ENCODE results near the gene FTL.
A peak's percentile ranks its signal among the peaks of the same experiment; 100 is the strongest.

The FTL gene

GRCh38 chr19:48946463-48947257, 18.4 kb upstream of the FTL start:
- 84 to 85% methylated on average over 9 of the region's 9 CpGs for WGBS, 2 experiments (ENCODE audit: insufficient coverage in 2 of 2)
- Histone ChIP-seq H3K4me3 (ENCODE audit: extremely low read depth, insufficient read depth, low read length, poor library complexity, severe bottlenecking) (no peak overlapping the region), H3K27ac (ENCODE audit: low read depth, low read length, severe bottlenecking) (no peak overlapping the region), H3K4me1 (ENCODE audit: control insufficient read depth, insufficient read depth, low read length, poor library complexity, severe bottlenecking) (no peaks in the 10 kb centered on the region), H3K36me3 (ENCODE audit: control insufficient read depth, insufficient read depth, low read length) (no peaks in the 10 kb centered on the region), H3K9me3 (ENCODE audit: control insufficient read depth, low read length) (peaks cover 9% of the 10 kb centered on the region)

GRCh38 chr19:48947258-48947542, 17.9 kb upstream of the FTL start:
- 86 to 96% methylated on average over 3 of the region's 3 CpGs for WGBS, 2 experiments (ENCODE audit: insufficient coverage in 2 of 2)
- Histone ChIP-seq H3K9me3 (ENCODE audit: control insufficient read depth, low read length) (peaks cover 9% of the 10 kb centered on the region), H3K4me1 (ENCODE audit: control insufficient read depth, insufficient read depth, low read length, poor library complexity, severe bottlenecking) (no peaks in the 10 kb centered on the region), H3K4me3 (ENCODE audit: extremely low read depth, insufficient read depth, low read length, poor library complexity, severe bottlenecking) (no peak overlapping the region), H3K27ac (ENCODE audit: low read depth, low read length, severe bottlenecking) (no peak overlapping the region), H3K36me3 (ENCODE audit: control insufficient read depth, insufficient read depth, low read length) (no peaks in the 10 kb centered on the region)

GRCh38 chr19:48950159-48950558, 14.9 kb upstream of the FTL start:
- no peaks in the 10 kb centered on the region for H3K36me3 ChIP-seq (ENCODE audit: control insufficient read depth, insufficient read depth, low read length)
- H3K4me3 ChIP-seq (ENCODE audit: extremely low read depth, insufficient read depth, low read length, poor library complexity, severe bottlenecking) = no peak overlapping the region
- no peak overlapping the region for H3K27ac ChIP-seq (ENCODE audit: low read depth, low read length, severe bottlenecking)
- H3K9me3 ChIP-seq (ENCODE audit: control insufficient read depth, low read length) = peaks cover 9% of the 10 kb centered on the region
- 88 to 94% methylated on average over 3 of the region's 3 CpGs for WGBS, 2 experiments (ENCODE audit: insufficient coverage in 2 of 2)
- H3K4me1 ChIP-seq (ENCODE audit: control insufficient read depth, insufficient read depth, low read length, poor library complexity, severe bottlenecking) = no peaks in the 10 kb centered on the region

GRCh38 chr19:48950830-48951519, 14.1 kb upstream of the FTL start:
- peaks cover 5% of the 10 kb centered on the region for H3K36me3 ChIP-seq (ENCODE audit: control insufficient read depth, insufficient read depth, low read length)
- no peak overlapping the region for H3K4me3 ChIP-seq (ENCODE audit: extremely low read depth, insufficient read depth, low read length, poor library complexity, severe bottlenecking)
- peaks cover 9% of the 10 kb centered on the region for H3K9me3 ChIP-seq (ENCODE audit: control insufficient read depth, low read length)
- peaks cover 7% of the 10 kb centered on the region for H3K4me1 ChIP-seq (ENCODE audit: control insufficient read depth, insufficient read depth, low read length, poor library complexity, severe bottlenecking)
- 90 to 95% methylated on average over 5 to 6 of the region's 9 CpGs for WGBS, 2 experiments (ENCODE audit: insufficient coverage in 2 of 2)
- H3K27ac ChIP-seq (ENCODE audit: low read depth, low read length, severe bottlenecking) = no peak overlapping the region

- H3K4me3 ChIP-seq (ENCODE audit: extremely low read depth, insufficient read depth, low read length, poor library complexity, severe bottlenecking) = no peak overlapping the region
- peaks cover 26% of the 10 kb centered on the region for H3K36me3 ChIP-seq (ENCODE audit: control insufficient read depth, insufficient read depth, low read length)
- H3K9me3 ChIP-seq (ENCODE audit: control insufficient read depth, low read length) = no peaks in the 10 kb centered on the region
- 83 to 92% methylated on average over 3 to 4 of the region's 4 CpGs for WGBS, 2 experiments (ENCODE audit: insufficient coverage in 2 of 2)
- no peak overlapping the region for H3K27ac ChIP-seq (ENCODE audit: low read depth, low read length, severe bottlenecking)
- peaks cover 11% of the 10 kb centered on the region for H3K4me1 ChIP-seq (ENCODE audit: control insufficient read depth, insufficient read depth, low read length, poor library complexity, severe bottlenecking)
Observed at GRCh38 chr19:48953141-48953540, 12.0 kb upstream of the FTL start.

GRCh38 chr19:48953990-48954594, 11.0 kb upstream of the FTL start:
- Histone ChIP-seq H3K27ac (ENCODE audit: low read depth, low read length, severe bottlenecking) (peak overlapping the region; percentile 98), H3K4me1 (ENCODE audit: control insufficient read depth, insufficient read depth, low read length, poor library complexity, severe bottlenecking) (peaks cover 11% of the 10 kb centered on the region), H3K9me3 (ENCODE audit: control insufficient read depth, low read length) (no peaks in the 10 kb centered on the region), H3K4me3 (ENCODE audit: extremely low read depth, insufficient read depth, low read length, poor library complexity, severe bottlenecking) (peak overlapping the region; percentile 74), H3K36me3 (ENCODE audit: control insufficient read depth, insufficient read depth, low read length) (peaks cover 34% of the 10 kb centered on the region)
- WGBS, 2 experiments (ENCODE audit: insufficient coverage in 2 of 2) = 70 to 79% methylated on average over 8 to 10 of the region's 11 CpGs

- Histone ChIP-seq H3K9me3 (ENCODE audit: control insufficient read depth, low read length) (no peaks in the 10 kb centered on the region), H3K4me1 (ENCODE audit: control insufficient read depth, insufficient read depth, low read length, poor library complexity, severe bottlenecking) (peaks cover 11% of the 10 kb centered on the region), H3K4me3 (ENCODE audit: extremely low read depth, insufficient read depth, low read length, poor library complexity, severe bottlenecking) (peak within 1 kb of the TSS; percentile 74), H3K27ac (ENCODE audit: low read depth, low read length, severe bottlenecking) (peak within 1 kb of the TSS; percentile 98), H3K36me3 (ENCODE audit: control insufficient read depth, insufficient read depth, low read length) (peaks cover 38% of the 10 kb centered on the region)
- 1% methylated on average over 51 to 67 of the region's 71 CpGs for WGBS, 2 experiments (ENCODE audit: insufficient coverage in 2 of 2)
Observed at GRCh38 chr19:48954595-48955307, 10.4 kb upstream of the FTL start, which contains the start of gene BAX. Gene BAX, plus strand, starts transcription at chr19:48954875. Its CDS starts 54 bp downstream, at chr19:48954929.

- H3K4me1 ChIP-seq (ENCODE audit: control insufficient read depth, insufficient read depth, low read length, poor library complexity, severe bottlenecking) = peaks cover 11% of the 10 kb centered on the region
- H3K36me3 ChIP-seq (ENCODE audit: control insufficient read depth, insufficient read depth, low read length) = peaks cover 41% of the 10 kb centered on the region
- H3K27ac ChIP-seq (ENCODE audit: low read depth, low read length, severe bottlenecking) = peak overlapping the region; percentile 98
- H3K4me3 ChIP-seq (ENCODE audit: extremely low read depth, insufficient read depth, low read length, poor library complexity, severe bottlenecking) = peak overlapping the region; percentile 74
- 66 to 67% methylated on average over 14 to 15 of the region's 16 CpGs for WGBS, 2 experiments (ENCODE audit: insufficient coverage in 2 of 2)
- no peaks in the 10 kb centered on the region for H3K9me3 ChIP-seq (ENCODE audit: control insufficient read depth, low read length)
Observed at GRCh38 chr19:48955308-48955958, 9.7 kb upstream of the FTL start.

- no peak overlapping the region for H3K27ac ChIP-seq (ENCODE audit: low read depth, low read length, severe bottlenecking)
- no peak overlapping the region for H3K4me3 ChIP-seq (ENCODE audit: extremely low read depth, insufficient read depth, low read length, poor library complexity, severe bottlenecking)
- peaks cover 18% of the 10 kb centered on the region for H3K4me1 ChIP-seq (ENCODE audit: control insufficient read depth, insufficient read depth, low read length, poor library complexity, severe bottlenecking)
- peaks cover 52% of the 10 kb centered on the region for H3K36me3 ChIP-seq (ENCODE audit: control insufficient read depth, insufficient read depth, low read length)
- H3K9me3 ChIP-seq (ENCODE audit: control insufficient read depth, low read length) = no peaks in the 10 kb centered on the region
- 90 to 91% methylated on average over 7 to 8 of the region's 8 CpGs for WGBS, 2 experiments (ENCODE audit: insufficient coverage in 2 of 2)
Observed at GRCh38 chr19:48958006-48958405, 7.1 kb upstream of the FTL start.

Measured in mesodermal cell (in vitro differentiated cells).